Measurements from ENCODE around the gene LRP1-AS. TPM values are rescaled to one million over a fixed set of nuclear protein-coding genes. Genes with fewer than 3 reads are reported as not detected.

Gene LRP1-AS
- polyA plus RNA-seq, 2 of the 4 experiments (the other 2 are of a cell fraction): not detected

- Histone ChIP-seq H3K4me1 (peaks cover 11% of the 10 kb centered on the region), H3K4me2 (no peak overlapping the region), H3K9me3 (no peaks in the 10 kb centered on the region), H3K27ac (no peak overlapping the region), H3K4me3 (no peak overlapping the region)
- WGBS (ENCODE audit: missing lambda C conversion rate): 76% methylated on average over 6 of the region's 6 CpGs
- FAIRE-seq: no peak
- no peak for ATAC-seq
- TF ChIP-seq HOXA7 (CRISPR knock-in tag; IDR thresholded peaks at IDR 0.05): no peak
- TF ChIP-seq RNF2 (IDR thresholded peaks at IDR 0.05; ENCODE audit: borderline replicate concordance, low read depth): no peak
- TF ChIP-seq ATOH8 (CRISPR knock-in tag; IDR thresholded peaks at IDR 0.05; ENCODE audit: low read depth): no peak
- no peak for TF ChIP-seq EHF (CRISPR knock-in tag; IDR thresholded peaks at IDR 0.05)
- no peak for TF ChIP-seq CHD4 (IDR thresholded peaks at IDR 0.05; ENCODE audit: borderline replicate concordance)
- TF ChIP-seq CBX8 (IDR thresholded peaks at IDR 0.05): no peak
- TF ChIP-seq, protein P1, sequence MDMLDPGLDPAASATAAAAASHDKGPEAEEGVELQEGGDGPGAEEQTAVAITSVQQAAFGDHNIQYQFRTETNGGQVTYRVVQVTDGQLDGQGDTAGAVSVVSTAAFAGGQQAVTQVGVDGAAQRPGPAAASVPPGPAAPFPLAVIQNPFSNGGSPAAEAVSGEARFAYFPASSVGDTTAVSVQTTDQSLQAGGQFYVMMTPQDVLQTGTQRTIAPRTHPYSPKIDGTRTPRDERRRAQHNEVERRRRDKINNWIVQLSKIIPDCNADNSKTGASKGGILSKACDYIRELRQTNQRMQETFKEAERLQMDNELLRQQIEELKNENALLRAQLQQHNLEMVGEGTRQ (IDR thresholded peaks at IDR 0.05): no peak
- TF ChIP-seq CTCF (IDR thresholded peaks at IDR 0.05): no peak
- TF ChIP-seq MAX (IDR thresholded peaks at IDR 0.05): no peak
- no peak for TF ChIP-seq FOSB (CRISPR knock-in tag; IDR thresholded peaks at IDR 0.05)
- no peak for TF ChIP-seq SREBF2 (IDR thresholded peaks at IDR 0.05)
- TF ChIP-seq NR3C1 (IDR thresholded peaks at IDR 0.05): no peak
- TF ChIP-seq CBX2 (IDR thresholded peaks at IDR 0.05; ENCODE audit: borderline replicate concordance, low read depth): no peak
- TF ChIP-seq MAFK (IDR thresholded peaks at IDR 0.05; ENCODE audit: partially characterized antibody): no peak
- TF ChIP-seq, protein P2, sequence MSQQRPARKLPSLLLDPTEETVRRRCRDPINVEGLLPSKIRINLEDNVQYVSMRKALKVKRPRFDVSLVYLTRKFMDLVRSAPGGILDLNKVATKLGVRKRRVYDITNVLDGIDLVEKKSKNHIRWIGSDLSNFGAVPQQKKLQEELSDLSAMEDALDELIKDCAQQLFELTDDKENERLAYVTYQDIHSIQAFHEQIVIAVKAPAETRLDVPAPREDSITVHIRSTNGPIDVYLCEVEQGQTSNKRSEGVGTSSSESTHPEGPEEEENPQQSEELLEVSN (IDR thresholded peaks at IDR 0.05; ENCODE audit: borderline replicate concordance, low read depth): no peak
- no peak for TF ChIP-seq HDAC2 (IDR thresholded peaks at IDR 0.05)
- DNase-seq (ENCODE audit: low read depth in 1 of 2, low spot score in 1 of 2): no peak
- ChIA-PET CTCF (interaction anchor here (0.6 kb wide), 2 partner anchors 42 to 102 kb away, joined by 3 read pairs; no protein-coding TSS in a partner anchor), POLR2A (no interaction called here)
These were observed 7.4 kb downstream of the LRP1-AS start for GRCh38 chr12:57139796-57140649.

GRCh38 chr12:57138526-57139272 is 8.7 kb downstream of the LRP1-AS start:
- peak in 1 of 2 experiments; percentile 21; a peak in 2 of 6 replicates for ATAC-seq
- Histone ChIP-seq H3K27ac (0 out of 6 replicates have a peak overlapping the region, but pooled peaks of 1 of the 2 experiments have one; percentile 33), H3K4me3 (no peak overlapping the region), H3K4me2 (peak overlapping the region; percentile 8; the same call in 1 of the 3 replicates), H3K4me1 (peaks cover 15% of the 10 kb centered on the region), H3K9me3 (no peaks in the 10 kb centered on the region)
- CTCF ChIA-PET: interaction anchor here (0.7 to 6.6 kb wide), 8 partner anchors 15 to 101 kb away, joined by 3 to 51 read pairs (median 6); no protein-coding TSS in a partner anchor
- 88% methylated on average over 13 of the region's 13 CpGs for WGBS (ENCODE audit: missing lambda C conversion rate)
- DNase-seq (ENCODE audit: low read depth in 1 of 2, low spot score in 1 of 2): no peak
- no peak for TF ChIP-seq JUN (IDR thresholded peaks at IDR 0.05)
- TF ChIP-seq MAZ (IDR thresholded peaks at IDR 0.05; ENCODE audit: borderline replicate concordance, low read depth, low read length): no peak
- TF ChIP-seq RARB (CRISPR knock-in tag; IDR thresholded peaks at IDR 0.05): no peak
- no peak for TF ChIP-seq HEYL (CRISPR knock-in tag; IDR thresholded peaks at IDR 0.05)
- no peak for TF ChIP-seq FOSB (CRISPR knock-in tag; IDR thresholded peaks at IDR 0.05)
- no peak for TF ChIP-seq RNF2 (IDR thresholded peaks at IDR 0.05; ENCODE audit: borderline replicate concordance, low read depth)
- TF ChIP-seq SREBF2 (IDR thresholded peaks at IDR 0.05): no peak
- TF ChIP-seq, protein P2 (IDR thresholded peaks at IDR 0.05; ENCODE audit: borderline replicate concordance, low read depth): no peak
- no peak for TF ChIP-seq PBX3 (IDR thresholded peaks at IDR 0.05)
- TF ChIP-seq CBX2 (IDR thresholded peaks at IDR 0.05; ENCODE audit: borderline replicate concordance, low read depth): no peak
- no peak for TF ChIP-seq JUNB (IDR thresholded peaks at IDR 0.05)
- POLR2A ChIA-PET: no interaction called here
- no peak for FAIRE-seq
